GM23338 (cell line): ENCODE measurements around the gene ZBTB9.

Experiments used
- POLR2AphosphoS5 ChIP-seq: IDR thresholded peaks from 2 replicates; pipeline ENCODE4 v1.6.1; 2016; ENCODE audit warnings: antibody characterized with exemption, low read depth
- REST ChIP-seq: IDR thresholded peaks from one replicate; pipeline ENCODE4 v1.6.1; 2018; ENCODE audit warnings: antibody characterized with exemption; ENCODE audit not compliant: unreplicated experiment
- STAT1 ChIP-seq: IDR thresholded peaks from one replicate; pipeline ENCODE4 v1.6.1; 2016; ENCODE audit warnings: antibody characterized with exemption; ENCODE audit not compliant: unreplicated experiment
- TF ChIP-seq, protein P1 (sequence below), 2 experiments: fragments of 200-600 bp in 1 of 2; sonication (generic) in 1 of 2; conservative IDR thresholded peaks; 2 replicates each; pipeline versions ENCODE4 v1.5.1 to v1.6.1; 2016 to 2017; ENCODE audit warnings: antibody characterized with exemption in 2 of 2, low read depth in 2 of 2, mild to moderate bottlenecking in 2 of 2, moderate library complexity in 1 of 2
- TF ChIP-seq, protein P2 (sequence below): IDR thresholded peaks from 2 replicates; pipeline ENCODE4 v1.6.1; 2016; ENCODE audit warnings: antibody characterized with exemption

DNA sequence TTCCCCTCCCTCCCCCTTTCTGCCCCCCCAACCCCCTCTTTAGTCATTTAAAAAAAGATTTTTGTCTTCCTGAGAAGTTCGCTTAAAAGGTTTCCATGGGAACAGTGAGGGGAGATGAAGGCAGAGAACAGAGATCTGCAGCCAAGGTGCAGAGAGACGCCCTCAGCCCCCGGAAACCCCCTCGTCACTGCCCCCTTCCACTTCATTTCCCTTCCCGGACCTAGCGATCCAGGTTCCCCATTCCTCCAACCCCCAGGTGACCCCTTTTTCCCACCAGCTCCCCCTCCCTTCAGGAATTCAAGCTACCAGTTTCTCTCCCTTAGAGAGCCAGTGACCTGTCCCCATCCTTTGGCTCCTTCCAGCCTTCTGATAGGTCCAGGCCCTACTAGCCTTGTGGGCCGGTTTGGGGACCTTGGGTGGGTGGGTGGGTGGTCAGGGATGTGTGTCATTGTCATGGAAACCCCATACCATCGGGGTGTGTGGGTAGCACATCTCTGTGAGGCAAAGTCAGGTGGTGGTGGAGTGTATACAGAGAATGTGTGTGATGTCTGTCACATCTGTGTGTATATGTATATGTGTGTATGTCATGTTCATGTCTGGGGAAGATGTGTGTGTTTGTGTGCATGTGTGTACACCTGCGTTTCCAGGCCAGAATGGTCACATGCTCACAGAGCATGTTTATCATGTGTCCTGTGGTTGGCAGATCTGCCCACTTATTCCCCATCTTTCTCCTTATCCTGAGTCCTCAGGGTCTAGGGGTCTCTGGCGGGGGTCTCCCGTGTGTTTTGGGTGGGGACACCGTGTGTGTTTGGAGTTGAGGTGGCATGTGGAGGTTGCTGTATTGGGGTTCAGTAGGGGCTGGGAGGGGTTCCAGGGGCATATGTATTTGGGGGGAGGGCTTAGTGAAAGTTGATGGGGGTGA is 27.5 kb upstream of the ZBTB9 start:
- no peak for TF ChIP-seq POLR2AphosphoS5
- TF ChIP-seq, protein P1, sequence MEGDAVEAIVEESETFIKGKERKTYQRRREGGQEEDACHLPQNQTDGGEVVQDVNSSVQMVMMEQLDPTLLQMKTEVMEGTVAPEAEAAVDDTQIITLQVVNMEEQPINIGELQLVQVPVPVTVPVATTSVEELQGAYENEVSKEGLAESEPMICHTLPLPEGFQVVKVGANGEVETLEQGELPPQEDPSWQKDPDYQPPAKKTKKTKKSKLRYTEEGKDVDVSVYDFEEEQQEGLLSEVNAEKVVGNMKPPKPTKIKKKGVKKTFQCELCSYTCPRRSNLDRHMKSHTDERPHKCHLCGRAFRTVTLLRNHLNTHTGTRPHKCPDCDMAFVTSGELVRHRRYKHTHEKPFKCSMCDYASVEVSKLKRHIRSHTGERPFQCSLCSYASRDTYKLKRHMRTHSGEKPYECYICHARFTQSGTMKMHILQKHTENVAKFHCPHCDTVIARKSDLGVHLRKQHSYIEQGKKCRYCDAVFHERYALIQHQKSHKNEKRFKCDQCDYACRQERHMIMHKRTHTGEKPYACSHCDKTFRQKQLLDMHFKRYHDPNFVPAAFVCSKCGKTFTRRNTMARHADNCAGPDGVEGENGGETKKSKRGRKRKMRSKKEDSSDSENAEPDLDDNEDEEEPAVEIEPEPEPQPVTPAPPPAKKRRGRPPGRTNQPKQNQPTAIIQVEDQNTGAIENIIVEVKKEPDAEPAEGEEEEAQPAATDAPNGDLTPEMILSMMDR (conservative IDR thresholded peaks at IDR 0.05; ENCODE audit: low read depth in 2 of 2): no peak
- TF ChIP-seq, protein P2, sequence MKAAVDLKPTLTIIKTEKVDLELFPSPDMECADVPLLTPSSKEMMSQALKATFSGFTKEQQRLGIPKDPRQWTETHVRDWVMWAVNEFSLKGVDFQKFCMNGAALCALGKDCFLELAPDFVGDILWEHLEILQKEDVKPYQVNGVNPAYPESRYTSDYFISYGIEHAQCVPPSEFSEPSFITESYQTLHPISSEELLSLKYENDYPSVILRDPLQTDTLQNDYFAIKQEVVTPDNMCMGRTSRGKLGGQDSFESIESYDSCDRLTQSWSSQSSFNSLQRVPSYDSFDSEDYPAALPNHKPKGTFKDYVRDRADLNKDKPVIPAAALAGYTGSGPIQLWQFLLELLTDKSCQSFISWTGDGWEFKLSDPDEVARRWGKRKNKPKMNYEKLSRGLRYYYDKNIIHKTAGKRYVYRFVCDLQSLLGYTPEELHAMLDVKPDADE: no peak
- no peak for TF ChIP-seq REST
- no peak for TF ChIP-seq STAT1
